NCI-H2196 (cell line): Measurements from ENCODE around the gene GPR150.
A peak's percentile ranks its signal among the peaks of the same experiment; 100 is the strongest.

Experiments used
- DNase-seq: peaks from one replicate; lab custom pipeline; 2025; ENCODE audit not compliant: unreplicated experiment; lab: John Stamatoyannopoulos, UW

Gene GPR150

DNA sequence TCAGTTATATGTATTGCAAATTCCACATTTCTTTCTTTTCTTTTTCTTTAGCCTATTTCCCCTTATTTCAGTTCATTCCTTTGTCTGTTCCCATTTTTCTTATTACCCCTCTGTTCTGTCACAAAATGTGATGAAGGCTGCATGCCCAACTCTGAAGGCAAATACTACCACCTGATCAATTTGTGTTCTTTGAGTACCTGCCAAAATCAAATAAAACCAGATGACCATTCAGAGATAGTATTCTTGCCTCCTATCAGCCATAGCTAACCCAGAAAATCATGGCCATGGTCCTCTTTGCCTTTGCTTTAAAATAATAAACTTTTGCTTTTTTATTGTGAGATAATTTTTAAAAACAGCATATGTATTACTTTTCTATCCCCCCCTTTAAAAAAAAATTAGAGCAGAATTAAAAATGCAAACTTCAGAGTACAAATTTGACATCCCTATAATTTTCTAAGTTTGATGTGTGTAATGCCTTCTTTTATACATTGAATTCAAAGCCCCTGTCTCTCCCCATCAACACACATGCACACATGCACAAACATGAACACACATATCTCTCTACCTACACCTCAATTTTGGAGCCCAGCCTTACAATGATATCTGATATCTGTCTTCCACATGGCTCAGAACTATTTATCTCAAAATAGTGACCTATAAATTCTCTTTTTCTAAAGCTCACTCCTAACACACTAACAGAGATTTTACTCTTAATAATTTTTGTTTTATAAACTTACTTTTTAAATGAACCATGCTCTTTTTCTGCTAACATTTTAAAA is 30.1 kb downstream of the GPR150 start:
- DNase-seq, result no peak

DNA sequence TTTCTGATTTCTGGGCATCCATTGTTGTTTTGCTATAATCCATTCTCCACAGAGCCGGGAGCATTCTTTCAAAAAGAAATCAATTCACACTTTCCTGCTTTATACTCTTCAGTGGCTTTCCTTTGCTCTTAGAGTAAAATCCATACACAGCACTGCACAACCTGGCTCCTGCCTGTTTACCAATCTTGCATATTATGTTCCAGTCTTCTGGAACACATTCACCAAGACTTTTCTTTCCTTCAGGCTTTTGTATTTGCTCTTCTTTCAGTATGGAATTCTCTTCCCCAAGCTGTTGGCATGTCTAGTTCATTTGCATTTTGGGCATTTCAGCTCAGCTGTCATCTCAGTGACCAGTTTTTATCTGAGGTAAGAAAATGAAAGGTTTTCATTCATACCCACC is 33.0 kb downstream of the GPR150 start:
- DNase-seq, result no peak

DNA sequence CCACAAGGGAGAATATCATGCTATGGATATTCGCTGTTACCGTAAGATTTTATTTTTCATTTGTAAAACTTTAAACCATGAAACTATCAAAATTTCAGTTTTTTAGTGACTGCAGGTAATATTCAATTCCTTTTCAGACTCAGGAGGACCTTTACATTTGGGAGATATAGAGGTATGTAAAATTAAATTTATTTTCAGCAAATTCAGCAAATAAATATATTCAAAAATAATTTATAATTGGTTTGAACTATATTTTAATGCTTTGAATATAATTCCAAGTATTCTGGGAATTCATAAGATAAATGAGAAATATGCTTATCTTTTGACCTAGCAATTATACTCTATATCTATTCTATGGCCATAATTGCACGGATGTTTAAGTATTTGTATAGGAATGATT is 34.3 kb downstream of the GPR150 start:
- DNase-seq, result no peak

DNA sequence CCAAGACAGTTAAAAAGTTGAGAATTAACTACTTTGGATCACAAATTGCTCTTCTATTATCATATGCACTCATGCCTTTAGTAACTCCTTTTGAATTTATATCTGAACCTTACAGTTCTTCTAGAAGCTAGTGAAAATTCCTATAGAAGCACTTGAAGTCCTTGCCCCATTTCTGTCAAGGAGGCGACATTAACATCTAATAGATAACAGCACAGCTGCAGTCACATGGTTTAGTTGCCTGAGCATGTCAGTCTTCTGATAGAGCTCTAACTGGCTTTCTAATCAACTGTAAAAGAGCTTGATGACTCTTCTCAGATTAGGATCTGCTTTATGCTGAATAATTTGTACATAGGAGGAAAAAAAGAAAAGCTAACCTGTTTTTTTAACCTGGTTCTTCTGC is 35.7 kb downstream of the GPR150 start:
- no peak for DNase-seq

DNA sequence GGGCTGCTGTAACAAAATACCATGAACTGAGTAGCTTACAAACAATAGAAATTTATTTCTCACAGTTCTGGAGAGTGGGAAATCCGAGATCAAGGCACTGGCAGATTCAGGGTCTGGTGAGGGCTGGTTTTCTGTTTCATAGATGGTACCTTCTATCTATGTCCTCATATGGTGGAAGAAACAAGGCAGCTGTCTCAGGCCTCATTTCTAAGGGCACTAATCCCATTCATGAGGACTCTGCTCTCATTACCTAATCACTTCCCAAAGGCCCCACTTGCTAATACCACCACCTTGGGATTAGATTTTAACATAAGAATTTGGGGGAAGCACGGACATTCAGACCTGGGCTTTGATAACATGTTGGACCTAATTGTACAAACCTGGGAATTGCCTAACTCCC is 40.2 kb downstream of the GPR150 start:
- no peak for DNase-seq

DNA sequence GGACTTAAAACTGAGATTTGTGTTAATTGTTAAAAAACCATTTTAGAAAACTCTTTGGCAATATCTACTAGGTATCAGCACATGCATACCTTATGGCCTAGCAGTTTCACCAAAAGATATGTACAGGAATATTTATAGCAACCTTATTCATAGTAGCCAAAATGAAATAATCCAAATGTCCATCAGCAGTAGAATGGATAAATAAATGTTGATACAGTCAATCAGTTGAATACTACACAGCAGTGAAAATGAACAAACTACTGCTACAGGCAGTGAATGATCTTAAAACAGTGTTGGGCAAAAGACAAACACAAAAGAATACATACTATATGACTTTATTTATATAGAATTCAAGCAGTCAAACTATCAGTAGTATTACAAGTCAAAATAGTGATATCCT is 43.1 kb downstream of the GPR150 start:
- DNase-seq, result no peak

DNA sequence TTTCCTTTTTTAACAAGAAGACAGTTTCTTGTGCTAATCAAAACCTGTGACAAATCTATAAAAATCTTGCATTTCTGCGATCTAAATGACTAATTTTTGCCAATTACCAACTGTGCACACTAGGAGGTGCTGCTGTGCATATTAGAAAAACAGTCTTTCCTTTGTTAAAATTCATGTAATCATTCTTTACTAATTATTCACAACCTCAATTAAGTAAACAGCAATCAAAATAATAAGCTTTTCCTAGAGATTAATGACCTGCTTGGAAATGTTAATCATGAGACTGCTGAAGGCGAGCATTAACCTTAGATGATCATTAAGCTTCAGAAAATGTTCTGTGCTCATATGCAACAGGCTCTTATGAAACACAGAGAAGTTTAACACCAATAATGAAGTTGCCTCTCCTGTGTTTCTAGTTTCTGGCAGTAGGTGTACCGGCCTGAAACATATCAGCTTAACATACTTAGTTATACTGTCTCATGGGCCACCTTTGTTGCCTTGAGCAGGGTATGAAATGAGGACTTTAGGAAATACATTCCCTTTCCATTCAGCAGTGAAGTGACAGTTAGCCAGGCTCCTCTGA is 44.4 kb downstream of the GPR150 start:
- DNase-seq, result peak; percentile 32

DNA sequence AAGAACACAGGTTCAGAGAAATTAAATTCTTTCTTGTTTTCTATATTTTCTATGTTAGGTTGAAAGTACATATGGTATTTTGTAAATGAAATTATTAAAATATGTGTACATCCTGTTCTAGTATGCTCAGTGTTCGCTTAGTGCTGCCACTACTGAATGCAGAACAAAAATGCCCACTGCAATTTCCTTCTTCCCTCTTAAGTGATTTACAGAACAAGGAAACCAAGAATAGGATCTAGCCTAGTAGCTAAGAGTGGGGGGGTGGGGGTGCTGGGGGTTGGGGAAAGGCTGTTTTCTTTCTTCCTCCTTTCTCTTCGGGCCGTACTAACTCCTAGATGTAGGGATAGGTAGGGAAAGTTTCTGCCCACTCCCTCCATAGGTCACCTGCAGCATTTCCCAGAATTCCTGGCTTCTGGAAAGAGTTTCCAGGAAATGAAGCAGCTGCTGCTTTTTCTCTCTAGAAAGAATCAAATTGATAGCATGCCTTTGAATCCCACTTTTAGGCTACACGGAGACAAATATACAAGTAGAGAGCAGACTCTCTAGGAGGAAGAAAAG is 47.3 kb downstream of the GPR150 start:
- no peak for DNase-seq

DNA sequence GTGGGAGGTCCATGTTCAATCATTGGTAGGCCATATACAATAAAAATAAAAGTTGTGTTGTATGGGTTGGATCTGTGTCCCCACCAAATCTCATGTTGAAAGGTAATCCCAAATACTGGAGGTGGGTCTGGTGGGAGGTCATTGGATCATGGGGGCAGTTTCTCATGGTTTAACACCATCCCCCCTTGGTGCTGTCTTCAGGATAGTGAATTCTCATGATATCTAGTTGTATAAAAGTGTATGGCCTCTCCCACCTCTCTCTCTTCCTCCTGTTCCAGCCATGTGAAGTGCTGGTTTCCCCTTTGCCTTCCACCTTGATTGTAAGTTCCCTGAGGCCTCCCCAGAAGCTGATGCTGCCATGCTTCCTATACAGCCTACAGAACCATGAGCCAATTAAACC is 47.8 kb downstream of the GPR150 start:
- DNase-seq, result no peak

DNA sequence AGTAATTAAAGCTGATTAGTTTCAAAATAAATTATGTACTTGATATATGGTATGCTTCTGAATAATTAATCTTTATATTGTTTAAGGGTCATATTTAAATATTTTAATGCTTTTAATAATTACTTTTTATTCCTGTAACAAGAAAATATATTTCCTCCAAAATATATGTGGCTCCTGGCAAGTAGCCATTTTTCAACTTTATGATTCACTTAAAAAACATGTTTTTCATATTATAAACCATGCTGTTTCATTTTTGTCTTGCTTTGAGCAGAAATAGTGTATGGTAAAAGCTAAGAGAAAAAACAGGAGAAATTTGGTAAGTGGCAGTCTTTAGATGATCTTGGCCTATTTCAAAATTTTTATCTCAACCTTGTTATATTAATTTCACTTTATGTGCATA is 48.3 kb downstream of the GPR150 start:
- no peak for DNase-seq

DNA sequence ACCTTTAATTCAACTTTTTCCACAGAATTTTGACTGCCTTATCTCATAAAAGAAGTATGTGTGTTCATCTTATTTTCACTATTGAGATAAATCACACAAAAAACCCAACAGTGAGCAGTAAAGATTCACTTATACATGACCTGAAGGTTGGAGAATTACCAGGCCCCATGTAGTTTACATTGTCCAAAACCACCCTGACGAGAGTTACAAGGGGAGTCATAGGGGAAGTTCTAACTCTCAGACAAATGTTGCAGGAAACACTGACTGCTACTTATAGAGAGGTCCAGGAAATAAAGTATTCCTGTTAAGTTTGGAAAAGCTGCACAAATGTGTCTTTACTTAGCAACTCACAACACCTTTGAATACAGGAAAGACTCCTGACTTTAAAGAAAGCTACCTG is 48.8 kb downstream of the GPR150 start:
- no peak for DNase-seq

DNA sequence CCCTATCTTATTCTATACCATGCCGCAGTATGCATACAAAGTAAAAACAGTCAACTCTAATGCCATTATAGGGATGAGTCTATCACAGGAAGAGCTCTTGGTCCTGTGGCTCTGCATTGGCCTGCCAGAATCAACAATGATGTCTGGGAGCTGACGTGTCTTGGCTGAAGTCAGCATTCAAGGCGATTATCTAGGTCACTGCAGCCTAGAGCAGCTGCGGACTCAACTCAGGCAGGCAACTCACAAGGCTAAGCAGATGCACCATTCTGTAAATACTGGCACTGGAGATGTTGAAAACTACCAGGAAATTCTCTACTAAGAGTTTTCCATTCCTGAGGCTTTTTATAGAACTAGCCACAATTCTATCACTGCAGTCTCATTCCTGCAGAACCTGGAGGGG is 49.7 kb downstream of the GPR150 start:
- DNase-seq, result peak; percentile 32

DNA sequence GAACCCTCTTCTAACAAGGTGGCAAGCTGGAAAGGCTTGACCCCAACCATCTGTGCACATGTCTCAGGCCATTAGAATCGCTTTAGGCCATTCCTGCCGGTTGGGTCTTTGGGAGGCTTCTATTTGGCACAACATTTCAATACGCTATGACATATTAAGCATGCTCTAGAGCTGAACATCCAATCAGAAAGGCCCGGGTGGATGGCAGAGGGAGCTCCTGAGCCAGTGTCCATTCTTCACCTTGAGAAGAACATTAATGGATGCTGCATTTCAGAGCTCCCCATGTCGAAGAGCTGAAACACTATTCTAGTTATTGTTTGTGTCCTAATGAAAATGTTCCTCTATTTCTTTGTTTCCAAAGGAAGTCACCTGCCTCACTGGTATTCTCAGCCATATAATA is 50.1 kb downstream of the GPR150 start:
- no peak for DNase-seq

DNA sequence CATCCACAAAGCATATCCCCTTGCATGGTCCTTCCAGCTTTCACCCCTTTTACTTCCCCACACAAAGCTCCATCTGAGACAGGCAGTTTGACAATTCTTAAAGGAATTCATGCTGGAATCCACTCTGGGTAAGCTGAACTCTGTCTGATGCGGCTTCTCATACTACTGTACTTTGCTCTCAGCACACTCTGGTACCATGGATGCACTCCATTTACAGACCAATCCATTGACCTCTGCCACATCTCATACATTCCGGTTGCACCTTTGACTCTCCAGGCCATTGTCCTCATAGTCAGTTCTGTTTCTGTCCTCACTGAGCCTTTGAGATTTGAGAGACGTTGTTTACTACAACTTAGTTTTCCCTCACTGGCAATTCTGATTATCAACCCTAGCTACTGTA is 50.7 kb downstream of the GPR150 start:
- no peak for DNase-seq
